ENCODE data around the gene TM2D3. TPM values are rescaled to one million over a fixed set of nuclear protein-coding genes. Genes with fewer than 3 reads are reported as not detected.

TM2D3 gene
- total RNA-seq (10 to 100 TPM; 18.4 to 75.4 (median 49.4) TPM), polyA plus RNA-seq (10 to 100 TPM; 34.3 to 42.7 (median 34.6) TPM)
- long read RNA-seq, donor 1, transcript TM2D3-202 (5 exons, 1,329 nt) = major isoform, 18 of 24 reads
- long read RNA-seq, donor 1, partial matches to known transcripts = 0 of 24 reads
- long read RNA-seq, donor 1, other reads (novel, unspliced or antisense) = 0 of 24 reads
- long read RNA-seq, donor 2, transcript TM2D3-202 (5 exons, 1,329 nt) = major isoform, 10 of 22 reads
- long read RNA-seq, donor 2, partial matches to known transcripts = 0 of 22 reads
- long read RNA-seq, donor 2, other reads (novel, unspliced or antisense) = 0 of 22 reads
- long read RNA-seq, donor 3, transcript TM2D3-202 (5 exons, 1,329 nt) = major isoform, 8 of 15 reads
- long read RNA-seq, donor 3, partial matches to known transcripts = 0 of 15 reads
- long read RNA-seq, donor 3, other reads (novel, unspliced or antisense) = 0 of 15 reads
- long read RNA-seq, donor 4, transcript TM2D3-202 (5 exons, 1,329 nt) = major isoform, 18 of 27 reads
- long read RNA-seq, donor 4, partial matches to known transcripts = 1 of 27 reads
- long read RNA-seq, donor 4, other reads (novel, unspliced or antisense) = 1 of 27 reads
- long read RNA-seq, donor 5, transcript TM2D3-201 (6 exons, 1,381 nt) = minor isoform, 15 of 63 reads
- long read RNA-seq, donor 5, transcript TM2D3-203 (5 exons, 1,267 nt) = minor isoform, 5 of 63 reads
- long read RNA-seq, donor 5, transcript TM2D3-202 (5 exons, 1,329 nt) = major isoform, 41 of 63 reads
- long read RNA-seq, donor 5, partial matches to known transcripts = 0 of 63 reads
- long read RNA-seq, donor 5, other reads (novel, unspliced or antisense) = 0 of 63 reads
- long read RNA-seq, donor 6, transcript TM2D3-202 (5 exons, 1,329 nt) = major isoform, 18 of 26 reads
- long read RNA-seq, donor 6, partial matches to known transcripts = 1 of 26 reads
- long read RNA-seq, donor 6, other reads (novel, unspliced or antisense) = 1 of 26 reads
- long read RNA-seq, donor 7, partial matches to known transcripts = 5 of 15 reads
- long read RNA-seq, donor 7, other reads (novel, unspliced or antisense) = 0 of 15 reads
- long read RNA-seq, donor 8, transcript TM2D3-202 (5 exons, 1,329 nt) = major isoform, 21 of 36 reads
- long read RNA-seq, donor 8, partial matches to known transcripts = 0 of 36 reads
- long read RNA-seq, donor 8, other reads (novel, unspliced or antisense) = 0 of 36 reads
- long read RNA-seq, donor 9, transcript TM2D3-202 (5 exons, 1,329 nt) = major isoform, 18 of 32 reads
- long read RNA-seq, donor 9, partial matches to known transcripts = 9 of 32 reads
- long read RNA-seq, donor 9, other reads (novel, unspliced or antisense) = 0 of 32 reads
- long read RNA-seq, donor 10, transcript TM2D3-202 (5 exons, 1,329 nt) = major isoform, 6 of 8 reads
- long read RNA-seq, donor 10, partial matches to known transcripts = 0 of 8 reads
- long read RNA-seq, donor 10, other reads (novel, unspliced or antisense) = 0 of 8 reads

GRCh38 chr15:101652098-101652785 lies at the start of gene TM2D3:
TM2D3 (minus strand) TSS chr15:101652381; CDS start chr15:101652361, 20 bp downstream.
- WGBS, 4 donors = 0% methylated on average over 15 to 75 of the region's 75 CpGs; no CpG with 5 or more reads in 1 of the 4 donors
- H3K27ac ChIP-seq = peak within 1 kb of the TSS; percentile 93 to 99 (median 97)
- H3K27me3 ChIP-seq = no peaks in the 10 kb centered on the region
- H3K4me3 ChIP-seq = peak within 1 kb of the TSS in 3 of 4 donors; percentile 76 to 81 (median 79)
- no peaks in the 10 kb centered on the region for H3K9me3 ChIP-seq (replicated peaks in 1 of 3)
- peaks cover 0 to 15% of the 10 kb centered on the region in 2 donors for H3K36me3 ChIP-seq (replicated peaks in 1 of 2)
- DNase-seq = peak; percentile 90 to 96 (median 94)
- intact Hi-C loops (cut with DNase I) = no loop called here
- H3K4me1 ChIP-seq (replicated peaks in 1 of 2) = peaks cover 19 to 41% of the 10 kb centered on the region in 2 donors
- TF ChIP-seq CTCF (IDR thresholded peaks at IDR 0.05) = peak; percentile 47 to 96 (median 82)
- TF ChIP-seq POLR2A (IDR thresholded peaks at IDR 0.05) = peak; percentile 86 to 90

GRCh38 chr15:101698314-101698713 lies 46.1 kb upstream of the TM2D3 start:
- Histone ChIP-seq H3K9me3 (replicated peaks in 1 of 3) (no peaks in the 10 kb centered on the region), H3K4me3 (no peak overlapping the region), H3K27ac (no peak overlapping the region), H3K4me1 (replicated peaks in 1 of 2) (no peaks in the 10 kb centered on the region), H3K36me3 (replicated peaks in 1 of 2) (peaks cover 0 to 57% of the 10 kb centered on the region in 2 donors), H3K27me3 (no peaks in the 10 kb centered on the region)
- intact Hi-C loops (cut with DNase I) = no loop called here
- no peak for TF ChIP-seq CTCF (IDR thresholded peaks at IDR 0.05)
- peak in 2 of 7 donors; percentile 15 to 22 for DNase-seq
- WGBS, 4 donors = 63 to 78% (median 70%) methylated on average over 2 of the region's 2 CpGs

- Histone ChIP-seq H3K27ac (no peak overlapping the region), H3K9me3 (replicated peaks in 1 of 3) (no peaks in the 10 kb centered on the region), H3K27me3 (no peaks in the 10 kb centered on the region), H3K4me1 (replicated peaks in 1 of 2) (no peaks in the 10 kb centered on the region), H3K36me3 (replicated peaks in 1 of 2) (peaks cover 0 to 57% of the 10 kb centered on the region in 2 donors), H3K4me3 (no peak overlapping the region)
- DNase-seq = no peak
- no peak for TF ChIP-seq POLR2A (IDR thresholded peaks at IDR 0.05)
- no peak for TF ChIP-seq CTCF (IDR thresholded peaks at IDR 0.05)
- intact Hi-C loops (cut with DNase I) = no loop called here
- 91 to 97% (median 95%) methylated on average over 7 of the region's 7 CpGs for WGBS, 4 donors
These were observed 45.3 kb upstream of the TM2D3 start for GRCh38 chr15:101697488-101697887.

All from adrenal gland (tissue), 19 donors.